Erythroblast (primary cell): ENCODE measurements around the gene COG1.

ENCODE experiments used
- GATA1 ChIP-seq: IDR thresholded peaks from 2 replicates; pipeline ENCODE4 v1.6.1; 2011; ENCODE audit warnings: low read depth, mild to moderate bottlenecking, control low read depth, low read length, moderate library complexity
- POLR2A ChIP-seq: IDR thresholded peaks from 2 replicates; pipeline ENCODE4 v1.6.1; 2011; ENCODE audit warnings: mild to moderate bottlenecking, low read length

GRCh38 chr17:73192894-73193701 lies at the start of gene COG1:
- TF ChIP-seq POLR2A (no peak), GATA1 (no peak)
